GM11168 (cell line): ENCODE measurements around the gene CCDC187.

Experiments used
- in situ Hi-C: fragments of 300-500 bp; cut with MboI; formaldehyde crosslinking; loops from one replicate; pipeline ENCODE4 v1.12.0; 2022; ENCODE audit warnings: low sequenced_read_pairs; ENCODE audit not compliant: unreplicated experiment

The CCDC187 gene

DNA sequence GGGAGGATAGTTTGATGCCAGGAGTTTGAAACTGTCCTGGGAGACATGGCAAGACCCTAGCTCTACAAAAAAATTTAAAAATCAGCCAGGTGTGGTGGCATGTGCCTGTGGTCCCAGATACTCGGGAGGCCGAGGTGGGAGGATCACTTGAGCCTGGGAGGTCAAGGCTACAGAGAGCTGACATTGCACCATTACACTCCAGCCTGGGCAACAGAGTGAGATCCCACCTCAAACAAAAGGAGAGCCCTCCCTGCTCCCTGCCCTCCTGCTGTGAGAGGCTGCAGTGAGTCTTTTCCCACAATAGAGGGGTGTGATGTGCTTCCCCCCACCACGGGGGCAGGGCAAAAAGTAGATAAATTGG lies 10.1 kb upstream of the CCDC187 start:
- in situ Hi-C loops: no loop called here

DNA sequence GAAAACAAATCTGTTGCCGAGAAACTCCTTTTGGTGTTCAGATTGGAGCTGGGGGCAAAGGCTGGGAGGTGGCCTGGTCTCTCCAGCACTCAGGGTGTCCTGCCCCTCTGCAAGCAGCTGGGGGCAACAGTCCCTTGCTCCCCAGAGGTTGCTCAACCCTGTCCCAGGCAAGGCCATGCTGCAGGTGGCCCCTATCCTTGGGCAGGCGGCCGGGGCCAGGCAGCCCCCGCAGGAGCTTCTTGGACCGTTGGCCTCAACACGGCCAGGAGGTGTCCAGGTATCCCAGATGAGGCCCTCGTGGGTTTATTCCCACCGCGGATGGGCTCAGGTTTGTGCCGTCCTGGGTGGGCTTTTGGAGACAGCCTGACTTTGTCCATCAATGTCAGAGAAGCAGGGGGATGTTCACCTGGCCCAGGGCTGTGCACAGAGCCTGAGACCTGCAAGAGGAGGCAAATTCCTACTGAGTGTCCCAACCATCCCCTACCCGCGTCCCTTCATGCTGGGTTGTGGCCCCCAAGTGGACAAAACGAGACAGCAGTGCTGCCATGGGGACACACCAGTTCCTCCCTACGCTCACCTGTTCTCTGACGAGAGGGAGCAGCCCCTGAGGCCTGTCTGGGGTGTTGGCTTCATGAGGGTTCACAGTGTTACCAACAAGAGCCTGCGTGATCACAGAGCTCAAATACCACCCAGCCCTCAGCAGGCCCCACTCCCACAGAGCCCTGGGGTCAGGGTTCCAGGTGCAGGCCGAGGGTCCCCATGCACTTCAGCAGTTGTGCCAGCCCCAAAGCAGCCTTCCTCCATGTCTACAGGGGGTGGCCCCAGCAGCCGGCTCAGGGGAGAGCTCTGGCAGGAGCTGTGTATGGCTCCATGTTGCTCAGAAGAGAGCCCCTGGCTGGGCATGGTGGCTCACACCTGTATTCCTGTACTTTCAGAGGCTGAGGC lies 9.5 kb upstream of the CCDC187 start:
- in situ Hi-C loops: no loop called here

DNA sequence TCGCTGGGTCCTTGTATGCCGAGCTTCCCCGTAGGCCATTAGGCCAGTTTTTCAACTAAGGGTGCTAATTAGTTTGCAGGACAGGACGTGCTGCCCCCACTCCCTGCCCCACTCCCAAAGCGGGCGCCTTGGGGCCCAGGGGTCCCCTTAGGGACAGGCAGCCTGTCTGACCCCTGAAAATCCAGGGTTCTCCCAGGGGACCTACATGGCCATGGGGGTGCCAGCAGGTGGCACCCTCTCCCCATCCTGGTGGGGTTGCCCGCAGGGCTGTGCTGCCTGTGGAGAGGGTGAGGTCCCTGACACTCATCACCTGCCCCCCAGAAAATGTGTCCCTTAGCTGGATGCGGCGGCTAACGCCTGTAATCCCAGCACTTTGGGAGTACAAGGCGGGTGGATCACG lies 8.5 kb upstream of the CCDC187 start:
- in situ Hi-C loops: no loop called here

- in situ Hi-C loops: no loop called here
These were observed 8.1 kb upstream of the CCDC187 start for GRCh38 chr9:136312009-136312375.

GRCh38 chr9:136311051-136312008 lies 7.4 kb upstream of the CCDC187 start:
- in situ Hi-C loops: no loop called here

DNA sequence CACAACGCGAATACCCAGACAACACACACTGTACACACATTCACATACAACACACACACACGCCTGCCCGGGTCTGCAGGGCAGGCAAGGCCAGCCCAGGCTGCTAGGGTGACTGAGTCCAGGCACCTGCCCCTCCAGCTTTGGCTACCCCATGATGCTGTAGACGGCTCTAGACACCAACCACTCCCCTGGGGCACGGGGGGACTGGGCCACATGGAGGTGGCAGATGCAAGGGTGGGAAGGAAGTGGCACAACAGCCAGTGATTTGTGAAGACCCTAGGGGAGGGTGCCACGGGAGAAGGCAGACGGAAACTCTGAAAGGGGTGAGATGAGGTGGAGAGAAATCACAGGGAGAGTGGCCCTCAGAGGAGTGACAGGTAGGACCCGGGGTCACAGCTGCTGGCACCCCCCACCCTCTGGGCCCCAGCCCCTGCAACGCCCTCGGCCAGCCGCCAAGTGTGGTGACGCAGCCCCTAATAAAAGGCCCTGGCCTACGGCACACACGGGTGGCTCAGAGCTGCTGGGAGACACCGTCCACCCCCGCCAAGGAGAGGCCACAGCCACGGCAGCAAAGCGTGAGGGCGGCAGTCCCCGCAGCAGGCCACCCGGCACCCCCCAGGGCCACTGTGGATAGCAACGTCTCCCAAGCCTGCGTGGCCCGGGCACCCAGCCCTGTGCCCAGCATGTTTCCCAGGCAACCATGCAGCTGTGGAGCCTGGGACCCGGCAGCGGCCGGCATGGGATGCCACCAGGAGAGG lies 6.6 kb upstream of the CCDC187 start:
- in situ Hi-C loops: no loop called here

GRCh38 chr9:136309806-136310220 lies 5.9 kb upstream of the CCDC187 start:
- in situ Hi-C loops: no loop called here

DNA sequence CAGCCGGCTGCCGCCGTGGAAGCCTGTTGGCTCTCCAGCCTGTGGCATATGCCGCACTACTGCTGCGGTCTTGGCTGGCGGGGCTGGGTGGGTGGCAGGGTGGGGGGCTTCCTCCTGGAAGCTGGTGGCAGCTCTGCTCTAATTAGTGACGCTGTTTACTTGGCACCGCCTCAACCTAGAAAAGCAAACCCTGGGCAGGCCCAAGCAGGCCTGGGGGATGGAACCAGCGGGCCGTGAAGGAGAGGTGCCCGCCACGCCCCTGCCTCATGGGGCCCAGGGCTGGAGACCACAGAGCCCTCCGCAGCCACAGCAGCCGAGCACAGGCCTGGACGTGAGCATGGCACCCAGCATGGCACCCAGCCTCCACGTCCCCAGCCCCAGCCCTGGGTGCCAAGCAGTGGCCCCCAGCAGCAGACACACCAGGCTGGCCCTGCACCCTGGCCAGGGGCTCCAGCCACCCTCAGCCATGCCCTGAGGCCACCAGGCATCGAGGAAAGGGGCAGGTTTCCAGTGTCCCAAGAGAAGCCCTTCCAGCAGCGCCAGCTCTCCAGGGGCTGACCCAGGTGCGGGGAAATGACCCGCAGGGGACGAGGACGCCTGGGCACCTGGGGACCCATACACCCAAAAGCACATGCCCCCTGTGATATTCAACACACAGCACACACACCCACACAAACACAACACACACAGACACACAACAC lies 5.4 kb upstream of the CCDC187 start:
- in situ Hi-C loops: no loop called here

- in situ Hi-C loops: no loop called here
These were observed 4.8 kb upstream of the CCDC187 start for GRCh38 chr9:136308702-136309053.

- in situ Hi-C loops: no loop called here
These were observed 4.3 kb upstream of the CCDC187 start for GRCh38 chr9:136308006-136308701.

DNA sequence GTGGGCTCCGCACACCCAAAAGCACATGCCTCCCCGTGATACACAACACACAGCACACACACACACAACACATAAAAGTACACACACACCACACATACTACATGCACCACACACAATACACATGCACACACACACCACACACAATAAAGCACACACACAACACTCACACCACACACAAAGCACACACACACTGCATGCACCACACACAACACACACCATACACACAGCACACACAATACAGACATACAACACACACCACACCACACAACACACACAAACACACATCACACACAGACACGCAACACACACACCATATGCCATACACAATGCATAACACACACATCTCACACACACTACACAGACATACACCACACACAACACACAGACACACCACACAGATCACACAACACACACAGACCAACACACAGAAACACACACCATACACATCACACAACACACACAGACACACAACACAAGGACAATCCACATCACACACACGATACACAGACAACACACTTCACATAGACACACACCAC lies 3.4 kb upstream of the CCDC187 start:
- in situ Hi-C loops: no loop called here

GRCh38 chr9:136306211-136307208 lies 2.6 kb upstream of the CCDC187 start:
- in situ Hi-C loops: no loop called here

GRCh38 chr9:136305804-136306203 lies 1.9 kb upstream of the CCDC187 start:
- in situ Hi-C loops: no loop called here

DNA sequence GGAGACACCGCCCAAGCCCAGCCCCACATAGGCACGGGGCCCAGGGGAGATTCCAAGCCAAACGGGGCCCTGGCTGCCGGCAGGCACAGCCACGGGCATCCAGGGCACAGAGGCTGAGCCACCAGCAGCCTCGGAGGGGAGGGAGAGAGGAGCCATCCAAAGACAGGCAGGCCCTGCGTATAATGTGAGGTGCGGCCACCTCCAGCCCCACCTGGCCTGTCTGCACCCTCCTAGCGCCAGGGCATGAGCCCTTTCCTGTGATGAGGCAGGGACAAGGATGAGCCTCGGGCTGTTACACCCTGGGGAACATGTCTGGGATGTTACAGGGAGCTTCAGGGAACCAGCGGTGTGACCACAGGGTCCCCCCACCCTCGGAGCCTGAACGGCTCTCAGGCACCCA lies 1.1 kb upstream of the CCDC187 start:
- in situ Hi-C loops: no loop called here

GRCh38 chr9:136304456-136304855 lies 562 bp upstream of the CCDC187 start:
- in situ Hi-C loops: no loop called here

- in situ Hi-C loops: no loop called here
These were observed 649 bp downstream of the CCDC187 start for GRCh38 chr9:136303066-136303824.

DNA sequence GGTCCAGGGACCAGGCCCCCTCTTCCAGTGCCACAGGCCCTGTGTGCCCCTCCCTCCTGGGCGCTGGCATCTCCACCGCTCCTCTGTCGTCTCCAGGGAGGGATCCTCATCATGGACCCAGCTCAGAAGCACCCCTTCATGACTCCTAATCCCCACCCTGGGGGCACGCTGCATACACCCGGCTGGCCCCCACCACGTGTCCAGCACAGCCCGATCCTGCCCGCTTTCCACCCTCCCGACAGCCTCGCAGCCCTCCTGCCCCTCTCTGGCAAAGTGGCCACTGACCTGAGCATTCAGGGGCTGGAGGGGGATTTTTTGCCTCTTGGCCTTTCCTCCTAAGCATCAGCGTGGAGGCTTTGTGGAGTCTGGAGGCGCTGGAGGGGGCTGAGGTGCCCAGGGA lies 1.4 kb downstream of the CCDC187 start:
- in situ Hi-C loops: no loop called here
